Stimulated activated naive CD8-positive, alpha-beta T cell treated with anti-CD3 and anti-CD28 coated beads, Interleukin-15, Interleukin-2, amounts not matched to agents 100 U/mL and 50 U/mL, for 24 hours (primary cell): Measurements from ENCODE around the gene KLK7.

Source experiments
- ATAC-seq: fragments of 150-1000 bp; cut with Tn5 transposase; one replicate; pipeline ENCODE4 v1.10.0; 2021
- DNase-seq: peaks from one replicate; pipeline ENCODE4 v3.0.0; 2021

KLK7 gene

DNA sequence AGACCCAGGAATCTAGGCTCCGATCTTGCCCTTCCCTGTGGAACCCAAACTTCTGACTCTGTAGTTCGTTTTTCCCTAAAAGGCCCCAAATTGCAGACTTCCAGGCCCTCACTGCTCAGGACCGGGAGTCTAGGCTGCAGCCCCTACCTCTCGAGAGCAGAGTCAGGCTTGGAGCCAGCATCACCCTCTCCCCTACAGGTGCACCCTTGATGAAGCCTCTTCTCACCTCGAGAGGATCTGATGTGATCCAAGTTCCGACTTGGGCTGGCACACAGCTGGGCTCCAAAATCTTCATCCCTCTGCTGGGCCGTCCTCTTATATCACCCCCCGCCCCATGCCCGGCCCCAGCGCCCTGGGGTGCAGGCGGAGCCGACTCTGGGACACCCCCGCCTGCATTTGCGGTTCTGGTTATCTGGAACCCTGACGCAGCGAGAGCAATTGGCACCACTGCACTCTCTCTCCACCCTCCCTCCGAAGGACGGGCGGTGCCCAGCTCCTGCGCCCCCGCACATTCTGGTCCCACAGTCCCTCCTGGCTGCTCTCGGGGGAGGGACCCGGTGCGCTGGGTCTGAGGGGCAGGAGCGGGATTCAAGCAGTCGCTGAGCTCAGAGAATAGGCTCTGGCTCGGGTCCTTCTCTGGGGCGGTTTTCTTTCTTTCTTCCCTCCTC lies at the start of gene KLK7:
KLK7 (minus strand) TSS at position 293 of the 668 bp plus-strand sequence. CDS start 1,518 bp downstream, outside the sequence.
- ATAC-seq = no peak
- DNase-seq = no peak

DNA sequence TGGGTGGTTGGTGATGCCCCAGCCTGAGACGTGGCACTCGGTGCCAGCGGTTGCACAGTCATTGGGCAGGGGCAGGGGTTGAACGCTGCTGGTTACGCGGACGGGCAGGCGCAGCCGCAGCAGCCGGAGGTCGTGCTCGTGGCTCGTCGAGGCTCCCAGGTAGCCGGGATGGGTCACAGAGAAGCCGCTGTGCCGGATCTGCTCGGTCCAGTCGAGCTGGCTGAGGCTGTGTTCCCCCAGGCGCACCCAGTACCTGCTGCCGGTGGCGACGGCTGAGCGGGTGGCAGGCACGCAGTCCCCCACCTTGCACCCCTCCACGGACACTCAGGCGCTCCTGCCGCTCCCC lies 48.1 kb upstream of the KLK7 start:
- ATAC-seq = no peak
- DNase-seq = no peak

DNA sequence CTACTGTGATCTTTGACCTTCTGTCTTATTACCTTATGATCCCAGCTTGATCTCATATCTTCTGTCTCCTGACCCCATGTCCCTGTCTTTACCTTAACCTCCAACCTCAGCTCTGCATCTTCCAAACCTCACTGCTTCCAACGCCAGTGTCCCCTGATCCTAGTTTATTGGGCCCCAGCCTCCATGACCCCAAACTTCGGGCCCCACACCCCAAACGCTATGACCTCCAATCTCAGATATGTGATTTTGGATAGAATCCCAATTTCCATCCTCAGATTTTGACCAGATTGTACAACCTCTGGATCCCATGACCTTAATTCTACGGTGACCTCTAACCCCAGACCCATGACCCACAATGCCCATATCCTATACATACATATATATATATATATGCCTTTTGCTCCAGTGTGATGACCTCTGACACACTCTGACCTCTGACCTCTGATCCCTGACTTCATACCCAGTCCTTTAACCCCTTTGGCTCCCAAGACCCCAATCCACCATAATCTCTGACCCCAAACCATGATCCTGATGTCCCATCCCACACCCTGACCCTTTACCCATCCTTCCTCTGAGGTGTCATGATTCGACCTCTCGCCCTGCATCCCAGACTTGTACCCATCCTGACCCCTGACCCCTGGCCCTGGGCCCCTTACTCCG lies 47.6 kb upstream of the KLK7 start:
- ATAC-seq = no peak

DNA sequence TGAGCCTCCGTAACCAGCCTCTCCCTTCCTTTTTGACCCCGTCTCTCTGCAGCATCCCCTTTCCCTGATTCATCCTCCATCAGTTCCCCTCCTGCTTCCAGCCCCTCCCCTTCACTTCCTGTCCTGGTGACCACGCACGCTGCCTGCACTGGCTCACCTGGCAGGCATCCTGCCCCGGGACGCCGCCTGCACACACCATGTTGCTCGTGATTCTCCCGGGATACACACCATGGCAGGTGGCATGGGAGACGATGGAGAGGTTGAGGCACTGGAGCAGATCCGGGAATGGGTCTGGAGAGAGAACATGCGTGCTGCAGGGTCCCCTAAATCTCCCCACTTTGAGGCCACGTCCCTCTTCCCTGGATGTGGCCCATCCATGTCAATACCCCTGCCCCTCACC lies 46.9 kb upstream of the KLK7 start:
- ATAC-seq = no peak

More for the DNA sequence above, 47.6 kb upstream of the KLK7 start:
- DNase-seq = no peak

DNA sequence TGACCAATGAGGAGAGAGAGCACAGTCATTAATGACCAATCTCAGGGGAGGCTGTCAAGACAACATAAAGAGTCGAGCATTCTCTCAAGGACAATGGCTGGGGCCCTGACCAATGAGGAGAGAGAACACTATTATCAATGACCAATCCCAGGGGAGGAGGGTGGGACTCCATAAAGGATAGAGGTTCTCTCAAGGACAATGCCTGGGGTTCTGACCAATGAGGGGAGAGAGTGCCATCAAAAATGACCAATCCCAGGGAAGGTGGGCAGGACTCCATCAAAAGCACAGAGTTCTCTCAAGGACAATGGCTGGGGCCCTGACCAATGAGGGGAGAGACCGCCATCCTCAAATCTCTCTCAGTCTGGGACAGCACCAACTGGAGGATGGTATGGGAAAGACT lies 46.0 kb upstream of the KLK7 start:
- DNase-seq (no peak), ATAC-seq (no peak)

More for the DNA sequence above, 46.9 kb upstream of the KLK7 start:
- no peak for DNase-seq

DNA sequence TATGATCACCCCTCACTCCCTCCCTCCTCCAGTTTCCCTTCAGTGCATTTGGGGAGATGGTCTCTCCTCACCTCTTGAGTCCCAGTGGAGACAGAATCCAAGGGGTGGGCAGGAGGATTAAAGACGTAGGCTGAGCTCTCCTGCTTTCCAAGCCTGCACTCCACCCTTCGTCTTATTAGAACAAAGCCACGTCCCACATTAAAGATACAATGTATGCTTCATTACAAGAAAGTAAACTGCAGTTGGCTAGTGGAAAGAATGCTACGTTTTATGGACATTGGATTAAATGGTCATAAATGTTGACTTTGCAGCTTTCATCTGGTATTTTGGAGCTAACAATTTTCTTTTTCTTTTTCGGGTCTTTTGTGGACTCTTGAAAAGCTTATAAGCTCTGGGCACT lies 44.2 kb upstream of the KLK7 start:
- no peak for ATAC-seq
- no peak for DNase-seq

DNA sequence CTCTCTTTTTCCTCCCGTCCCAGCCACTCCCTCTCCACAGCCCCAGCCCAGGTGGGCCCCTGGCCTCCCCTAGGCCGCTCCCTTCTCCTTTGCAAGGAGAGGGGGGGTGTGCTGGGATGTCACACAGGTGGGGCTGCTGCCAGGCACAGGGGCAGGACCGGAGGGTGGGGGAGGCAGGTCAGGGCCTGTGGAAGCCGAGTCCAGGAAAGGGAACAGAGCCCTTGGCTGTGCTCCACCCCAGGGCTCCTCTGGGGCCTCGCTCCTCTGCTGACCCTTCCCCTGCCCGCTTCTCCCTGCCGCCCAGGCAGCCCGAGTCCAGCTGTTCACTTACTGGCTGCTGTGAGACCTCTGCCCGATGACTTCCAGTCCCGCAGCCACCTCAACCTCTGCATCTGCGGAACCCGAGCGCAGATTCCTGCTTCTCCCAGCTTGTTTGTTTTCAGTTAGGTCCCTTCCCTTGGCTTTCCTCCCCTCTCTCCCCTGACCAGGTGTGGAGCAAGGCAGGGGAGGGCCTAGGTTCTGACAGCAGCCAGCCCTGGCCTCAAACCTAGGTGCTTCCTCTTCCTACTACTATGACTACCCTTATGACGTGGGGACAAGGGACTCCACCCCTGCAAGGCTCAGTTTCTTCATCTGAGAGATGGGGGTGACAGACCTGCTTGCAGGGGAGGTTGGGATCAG lies 43.5 kb upstream of the KLK7 start:
- DNase-seq (no peak), ATAC-seq (no peak)

DNA sequence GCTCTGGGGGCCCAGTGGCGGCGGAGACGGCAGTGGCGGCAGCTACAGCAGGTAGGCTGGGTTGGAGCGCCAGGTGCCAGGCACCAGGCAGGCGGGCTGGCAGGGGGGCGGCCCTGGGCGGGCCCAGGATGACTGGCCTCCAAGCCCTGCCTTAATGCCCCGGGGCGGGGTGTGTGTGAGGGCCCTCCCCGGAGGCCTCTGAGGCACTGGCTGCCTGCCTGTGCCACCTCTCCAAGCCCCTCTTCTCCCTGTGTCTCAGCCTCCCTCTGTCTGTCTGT lies 42.8 kb upstream of the KLK7 start, which contains the start of gene KLK11:
KLK11 (minus strand) TSS at position 63 of the 278 bp plus-strand sequence. CDS start 985 bp downstream, outside the sequence.
- ATAC-seq = no peak

DNA sequence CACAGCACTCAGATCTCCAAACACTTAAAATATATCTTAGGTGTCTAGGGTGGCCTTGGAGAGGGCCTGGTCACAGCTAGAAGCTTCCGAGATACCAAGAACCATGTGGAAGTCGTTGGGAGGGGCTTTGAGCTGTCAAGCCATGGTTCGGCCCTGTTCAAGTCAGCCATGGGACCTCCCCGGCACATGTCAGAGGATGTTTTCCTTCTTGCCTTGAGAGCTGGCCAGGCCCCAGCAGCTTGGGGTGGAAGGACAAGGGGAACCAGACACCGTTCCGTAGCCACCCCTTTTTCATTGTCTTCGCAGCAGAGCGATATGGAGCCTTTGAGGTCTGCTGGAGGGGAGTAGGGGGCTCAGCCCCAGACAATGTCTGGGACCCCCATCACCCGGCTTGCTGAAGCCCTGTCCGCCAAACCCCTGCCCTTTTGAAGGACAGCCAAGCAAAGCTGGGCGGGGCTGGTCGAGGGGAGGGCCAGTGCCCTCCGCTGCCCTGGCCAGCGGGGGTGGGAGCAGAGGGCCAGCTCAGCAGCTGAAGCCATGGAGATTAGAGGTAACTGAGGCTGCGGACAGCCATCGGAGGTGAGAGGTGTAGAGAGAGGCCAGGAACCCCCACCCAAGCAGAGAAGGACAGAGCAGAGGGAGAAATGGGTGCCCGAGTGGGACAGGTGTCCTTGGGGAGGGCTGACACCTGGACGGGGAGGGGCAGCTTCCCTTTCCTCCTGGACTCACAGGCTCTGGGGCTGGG lies 42.3 kb upstream of the KLK7 start:
- DNase-seq = no peak
- no peak for ATAC-seq

More for the DNA sequence above, 42.8 kb upstream of the KLK7 start, which contains the start of gene KLK11:
- no peak for DNase-seq

DNA sequence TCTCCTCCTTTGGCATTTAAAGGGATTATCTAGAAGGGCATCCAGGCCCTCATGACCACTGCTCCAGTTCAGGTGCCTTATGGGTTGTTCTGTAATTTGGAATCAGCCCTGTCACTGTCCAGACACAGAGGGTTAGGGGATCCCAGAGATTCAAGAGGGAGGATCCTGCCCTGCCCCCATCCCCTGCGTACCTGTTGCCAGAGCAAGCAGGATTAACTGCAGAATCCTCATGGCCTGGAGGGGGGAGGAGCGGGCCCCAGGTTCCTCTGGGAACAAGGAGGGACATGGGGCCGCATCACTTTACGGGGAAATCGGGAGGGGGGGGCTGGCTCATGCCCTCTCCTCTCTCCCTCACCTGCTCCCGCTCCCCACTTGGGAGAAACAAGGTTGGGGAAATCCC lies 41.7 kb upstream of the KLK7 start:
- no peak for ATAC-seq
- DNase-seq = no peak

DNA sequence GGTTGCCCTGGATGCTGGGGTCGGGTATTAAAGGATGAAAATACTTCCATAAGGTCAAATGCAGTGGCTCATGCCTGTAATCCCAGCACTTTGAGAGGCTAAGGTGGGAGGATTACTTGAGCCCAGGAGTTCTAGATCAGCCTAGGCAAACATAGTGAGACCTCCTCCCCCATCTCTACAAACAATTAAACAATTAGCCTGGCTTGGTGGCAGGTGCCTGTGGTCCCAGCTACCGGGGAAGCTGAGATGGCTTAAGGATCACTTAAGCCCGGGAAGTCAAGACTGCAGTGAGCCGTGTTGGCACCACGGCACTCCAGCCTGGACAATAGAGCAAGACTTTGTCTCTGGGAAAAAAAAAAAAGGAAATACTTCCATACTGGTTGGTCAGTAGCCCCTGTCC lies 41.2 kb upstream of the KLK7 start:
- DNase-seq (no peak), ATAC-seq (no peak)

DNA sequence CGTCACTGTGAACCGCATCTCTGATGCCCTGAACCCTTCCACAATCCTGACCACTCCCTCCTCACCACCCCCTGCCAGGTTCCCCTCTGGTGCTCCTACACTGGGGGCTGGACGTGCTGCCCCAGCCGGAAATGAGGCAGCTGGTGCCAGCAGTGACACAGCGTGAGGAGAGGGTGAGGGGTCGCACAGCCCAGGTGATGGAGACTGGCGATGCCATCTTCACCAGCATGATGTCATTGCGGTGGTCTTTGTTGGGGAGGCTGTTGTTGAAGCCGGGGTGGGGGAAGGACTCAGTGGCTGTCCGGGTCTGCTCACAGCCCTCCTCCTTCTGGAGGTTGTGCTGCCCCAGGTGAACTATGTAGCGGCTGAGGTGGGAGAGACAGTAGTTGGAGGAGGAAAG lies 40.2 kb upstream of the KLK7 start:
- DNase-seq = no peak
- no peak for ATAC-seq

DNA sequence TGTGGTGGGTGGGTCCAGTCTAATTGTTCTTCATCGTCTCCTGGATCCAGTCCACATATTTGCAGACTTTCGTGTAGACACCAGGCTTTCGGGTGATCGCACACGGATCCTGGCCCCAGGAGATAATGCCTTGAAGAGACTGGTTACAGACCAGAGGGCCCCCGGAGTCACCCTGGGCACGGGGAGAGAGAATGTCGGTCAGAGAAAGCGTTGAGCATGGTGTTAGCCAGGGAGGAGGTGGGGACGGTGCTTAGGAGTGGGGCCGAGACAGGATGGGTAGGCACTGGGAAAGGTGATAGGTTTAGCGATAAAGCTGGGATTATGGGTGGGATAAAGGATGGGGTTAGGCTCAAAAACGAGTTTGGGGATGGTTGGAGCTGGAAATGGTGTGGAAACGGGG lies 38.8 kb upstream of the KLK7 start:
- ATAC-seq (no peak), DNase-seq (no peak)

DNA sequence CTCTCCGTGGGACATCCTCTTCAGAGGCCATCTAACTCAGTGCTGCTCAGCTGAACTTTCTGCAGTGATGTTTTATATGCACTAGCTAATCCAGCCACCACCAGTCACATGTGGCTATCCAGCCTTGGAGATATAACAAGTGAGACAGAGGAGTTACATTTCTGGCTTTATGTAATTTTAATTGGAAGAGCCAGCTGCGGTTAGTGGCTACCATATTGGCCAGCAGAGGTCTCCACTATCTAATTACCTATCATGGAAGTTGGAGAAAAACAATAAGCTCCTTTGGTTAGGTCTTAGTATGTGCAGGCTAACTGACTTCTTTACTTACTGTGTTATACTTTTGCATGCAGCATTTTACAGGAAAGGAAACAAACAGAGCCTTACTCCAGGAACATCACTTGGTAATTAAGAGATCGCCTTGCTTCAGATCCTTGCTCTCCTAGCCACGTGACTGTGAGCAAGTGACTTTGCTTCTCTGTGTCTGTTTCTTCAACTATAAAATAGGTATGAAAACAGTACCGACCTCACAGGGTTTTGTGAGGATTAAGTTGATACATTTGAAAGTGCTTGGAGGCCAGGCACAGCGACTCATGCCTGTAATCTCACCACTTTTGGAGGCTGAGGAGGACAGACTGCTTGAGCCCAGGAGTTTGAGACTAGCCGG lies 37.4 kb upstream of the KLK7 start:
- DNase-seq = no peak

DNA sequence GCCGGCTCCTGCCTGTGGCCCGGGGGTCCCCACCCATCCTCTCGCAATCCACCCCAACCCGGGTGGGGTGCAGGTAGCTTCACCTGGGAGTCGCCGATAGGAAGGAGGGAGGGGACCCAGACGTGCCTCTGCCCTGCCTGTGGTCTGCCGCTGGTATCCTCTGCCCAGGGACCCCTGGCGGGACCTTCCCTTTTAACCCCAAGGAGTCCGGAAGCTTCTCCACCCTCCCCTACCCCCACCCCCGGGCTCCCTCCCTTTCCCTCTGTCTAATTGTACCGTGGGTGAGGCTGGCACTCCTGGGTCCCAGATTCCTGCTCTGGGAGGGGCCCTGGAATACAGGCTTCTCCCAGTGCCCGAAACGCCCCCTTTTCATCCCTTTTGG lies 35.8 kb upstream of the KLK7 start, which contains the start of gene KLK10:
KLK10 (minus strand) TSS at position 166 of the 382 bp plus-strand sequence. CDS start 579 bp downstream, outside the sequence.
- no peak for DNase-seq
- ATAC-seq = no peak

More for the DNA sequence above, 37.4 kb upstream of the KLK7 start:
- no peak for ATAC-seq

DNA sequence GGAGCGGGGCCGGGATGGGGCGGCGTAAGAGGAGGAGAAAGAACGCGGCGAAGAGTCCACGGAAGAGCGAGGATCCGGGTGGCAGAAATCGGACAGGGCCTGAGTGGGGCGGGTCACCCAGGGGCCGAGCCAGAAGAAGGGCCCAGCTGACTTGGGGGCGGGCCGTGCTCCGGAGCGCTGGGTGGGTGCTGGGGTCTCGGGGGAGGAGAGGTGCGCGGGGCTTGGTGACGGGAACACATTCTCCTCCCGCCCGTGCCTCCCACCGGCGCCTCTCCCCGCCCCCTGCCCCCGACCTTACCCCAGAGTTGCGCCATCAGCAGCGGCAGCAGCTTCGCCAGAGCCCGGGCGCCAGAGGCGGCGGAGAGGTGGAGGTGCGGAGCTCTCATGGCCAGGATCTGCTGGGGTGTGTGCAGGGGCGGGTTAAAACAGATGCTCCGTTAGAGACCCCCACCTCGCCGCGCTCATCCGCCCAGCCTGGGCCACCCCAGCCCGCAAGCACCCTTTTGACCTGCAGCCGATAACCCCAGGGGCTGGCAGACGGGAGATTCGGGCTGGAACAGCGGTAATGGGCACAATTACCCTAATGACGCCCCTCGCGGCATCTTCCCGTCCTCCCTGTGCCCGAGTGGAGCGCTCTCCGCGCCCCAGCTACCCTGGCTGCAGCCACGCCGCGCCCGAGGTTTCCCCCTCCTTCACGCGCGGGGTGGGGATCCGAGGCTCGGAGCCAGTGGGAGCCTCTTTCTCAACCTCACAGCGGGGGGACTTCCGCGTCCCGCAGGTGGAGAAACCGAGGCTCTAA lies 35.2 kb upstream of the KLK7 start:
- no peak for DNase-seq
- no peak for ATAC-seq

DNA sequence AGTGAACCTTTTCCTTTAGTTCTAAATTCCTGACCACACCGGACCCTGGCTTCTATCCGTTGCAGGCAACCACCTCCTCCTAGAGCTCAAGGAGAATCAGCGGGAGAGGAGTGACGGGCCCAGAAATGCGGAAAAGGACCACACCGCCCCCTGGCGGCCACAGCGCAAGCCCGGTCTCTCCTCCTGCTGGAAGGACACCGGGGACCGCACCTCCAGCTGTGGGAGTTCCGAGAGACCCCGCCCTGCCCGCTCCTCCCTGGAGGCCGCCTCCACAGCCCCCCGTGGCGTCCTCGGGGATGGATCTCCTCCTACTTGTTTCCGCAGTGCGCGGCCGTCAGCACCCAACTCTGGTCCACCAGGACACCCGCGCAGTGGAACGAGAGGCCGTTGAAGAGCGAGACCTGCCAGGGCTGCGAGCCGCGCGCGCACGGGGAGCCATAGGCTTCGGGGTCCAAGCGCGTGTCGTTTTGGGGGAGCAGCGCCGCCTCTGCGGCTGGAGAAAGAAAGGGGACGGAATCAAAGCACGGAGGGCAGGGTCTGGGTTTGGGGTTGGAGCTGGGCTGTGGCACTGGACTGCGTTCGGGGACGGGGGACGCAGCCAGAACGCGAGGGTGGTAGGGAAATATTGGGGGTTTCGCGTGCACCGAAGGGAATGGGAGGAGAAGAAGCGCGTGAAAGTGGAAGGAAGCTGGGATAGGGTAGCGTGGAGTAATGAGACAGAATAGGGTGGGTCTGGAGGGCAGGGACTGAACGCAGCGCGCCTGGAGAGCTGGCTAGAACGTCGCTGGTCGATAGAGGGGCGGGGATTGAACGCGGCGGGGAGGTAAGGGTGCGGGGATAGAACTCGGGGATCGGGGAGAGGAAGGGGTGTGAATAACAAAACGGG lies 33.3 kb upstream of the KLK7 start:
- DNase-seq (peak; percentile 68), ATAC-seq (no peak)

DNA sequence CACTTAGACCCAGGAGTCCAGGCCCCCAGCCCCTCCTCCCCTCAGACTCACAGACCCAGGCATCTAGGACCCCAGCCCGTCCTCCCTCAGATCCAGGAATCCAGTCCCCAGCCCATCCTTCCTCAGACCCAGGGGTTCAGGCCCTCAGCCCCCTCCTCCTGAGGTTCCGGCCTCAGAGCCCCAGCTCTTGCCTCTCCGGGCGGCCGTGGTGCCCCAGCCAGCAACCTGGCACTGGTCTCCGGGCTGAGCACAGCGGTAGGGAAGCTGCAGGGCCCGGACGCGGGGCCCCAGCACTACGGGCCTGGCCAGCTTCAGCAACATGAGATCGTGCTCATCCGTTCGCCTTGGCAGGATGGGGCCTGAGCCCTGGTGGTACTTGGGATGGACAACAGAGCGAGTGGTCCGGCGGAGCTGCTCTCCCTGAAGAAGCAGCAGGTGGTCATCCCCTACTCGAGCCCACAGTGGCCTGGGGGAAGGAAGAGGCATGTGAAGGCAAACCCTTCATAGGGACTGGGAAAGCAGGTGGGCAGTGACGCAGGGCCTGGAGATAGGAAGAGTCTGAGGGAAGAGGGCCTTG lies 32.1 kb upstream of the KLK7 start:
- ATAC-seq (no peak), DNase-seq (no peak)

DNA sequence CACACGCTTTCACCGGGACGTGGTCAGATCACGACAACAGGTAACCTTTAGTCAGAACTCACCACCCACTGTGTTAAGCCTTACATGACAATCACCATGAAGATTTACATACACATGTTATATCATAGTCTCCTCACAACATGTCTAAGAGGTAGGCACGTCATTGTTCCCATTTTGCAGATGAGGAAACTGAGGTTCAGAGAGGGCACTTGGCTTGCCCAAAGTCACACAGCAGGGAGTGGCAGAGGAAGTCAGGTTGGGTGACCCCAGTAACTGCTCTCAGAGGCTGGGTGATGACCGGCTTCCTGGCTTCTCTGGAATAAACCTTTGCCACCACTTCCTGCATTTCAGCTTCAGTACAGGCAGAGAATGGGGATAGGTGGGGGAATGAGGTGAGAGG lies 30.5 kb upstream of the KLK7 start:
- no peak for DNase-seq
- ATAC-seq = no peak

DNA sequence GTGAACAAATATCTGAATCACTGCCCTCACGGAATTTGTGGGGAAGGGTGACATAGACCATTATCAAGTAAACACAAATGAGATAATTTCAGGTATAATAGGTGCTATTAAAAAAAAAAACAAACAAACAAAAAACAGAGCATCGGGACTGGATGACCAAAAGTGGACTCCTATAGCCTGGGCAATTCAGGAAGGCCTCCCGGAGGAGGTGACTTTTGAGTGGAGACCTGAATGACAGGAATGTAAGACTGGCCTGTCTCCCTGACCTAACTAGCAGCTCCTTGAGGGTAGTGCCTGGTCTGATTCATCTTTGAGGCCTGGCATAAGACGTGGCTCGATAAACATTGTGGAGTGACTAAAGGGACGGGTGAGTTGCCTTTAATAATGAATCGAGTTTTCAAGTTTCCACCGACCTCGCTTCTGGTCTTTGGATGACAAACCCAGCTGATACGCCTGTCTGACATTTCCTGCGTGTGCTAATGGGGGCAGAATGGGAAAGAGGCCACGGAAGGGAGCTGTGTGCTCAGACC lies 29.0 kb upstream of the KLK7 start:
- DNase-seq = no peak
- no peak for ATAC-seq
